HL-60 (cell line): Measurements from ENCODE around the gene ALDH1A2.

Experiments
- DNase-seq, 2 experiments: peaks; one replicate each; pipeline ENCODE4 v3.0.0-alpha.2; 2010 to 2020; ENCODE audit warnings: low read depth in 1 of 2, low spot score in 1 of 2
- H3K27ac ChIP-seq: fragments of 250-450 bp; sonication (Bioruptor Pico); replicated peaks from 2 replicates; pipeline ENCODE4 v1.5.1; 2020; ENCODE audit warnings: mild to moderate bottlenecking, moderate library complexity
- H3K27me3 ChIP-seq: fragments of 250-450 bp; sonication (Bioruptor Pico); 2 replicates; pipeline ENCODE4 v1.5.1; 2021; ENCODE audit warnings: mild to moderate bottlenecking, moderate library complexity; ENCODE audit not compliant: insufficient read depth, poor library complexity, severe bottlenecking
- H3K4me3 ChIP-seq: replicated peaks from 2 replicates; pipeline ENCODE4 v1.5.1; 2011; ENCODE audit warnings: mild to moderate bottlenecking, control low read depth, low read length; ENCODE audit not compliant: insufficient read depth
- GABPA ChIP-seq: IDR thresholded peaks from 2 replicates; pipeline ENCODE4 v1.6.1; 2012; ENCODE audit warnings: low read depth
- POLR2AphosphoS5 ChIP-seq: IDR thresholded peaks from 2 replicates; pipeline ENCODE4 v1.6.1; 2012; ENCODE audit warnings: low read depth
- SPI1 ChIP-seq: IDR thresholded peaks from 2 replicates; pipeline ENCODE4 v1.6.1; 2012; ENCODE audit warnings: low read depth, mild to moderate bottlenecking, borderline replicate concordance
- TF ChIP-seq, protein P1 (sequence below): IDR thresholded peaks from one replicate; pipeline ENCODE4 v1.5.1; 2011; ENCODE audit warnings: low read length, control low read depth, inconsistent platforms; ENCODE audit not compliant: insufficient read depth
- TF ChIP-seq, protein P2 (sequence below): IDR thresholded peaks from 2 replicates; pipeline ENCODE4 v1.6.1; 2012; ENCODE audit warnings: low read depth; ENCODE audit not compliant: insufficient replicate concordance

ALDH1A2 gene

DNA sequence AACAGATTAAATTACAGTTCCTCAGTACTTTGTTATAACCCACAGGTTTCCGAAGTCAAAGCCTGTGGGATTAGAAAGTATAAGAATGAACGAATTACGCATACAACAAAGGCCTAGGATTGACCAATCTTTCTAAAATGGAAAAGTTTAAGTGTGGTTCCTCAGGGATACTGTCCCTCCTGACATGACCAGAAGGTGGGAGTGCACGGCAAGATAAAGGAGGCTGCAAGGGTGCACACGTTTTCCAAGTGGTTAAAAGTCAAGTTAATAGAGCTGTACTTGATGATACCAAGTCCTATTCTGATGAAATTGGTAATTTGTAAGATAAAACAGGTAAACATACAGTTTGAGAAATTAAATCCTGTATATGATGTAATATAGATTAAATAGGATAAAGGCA lies 96.2 kb downstream of the ALDH1A2 start:
- no peak for TF ChIP-seq SPI1
- TF ChIP-seq, protein P1, sequence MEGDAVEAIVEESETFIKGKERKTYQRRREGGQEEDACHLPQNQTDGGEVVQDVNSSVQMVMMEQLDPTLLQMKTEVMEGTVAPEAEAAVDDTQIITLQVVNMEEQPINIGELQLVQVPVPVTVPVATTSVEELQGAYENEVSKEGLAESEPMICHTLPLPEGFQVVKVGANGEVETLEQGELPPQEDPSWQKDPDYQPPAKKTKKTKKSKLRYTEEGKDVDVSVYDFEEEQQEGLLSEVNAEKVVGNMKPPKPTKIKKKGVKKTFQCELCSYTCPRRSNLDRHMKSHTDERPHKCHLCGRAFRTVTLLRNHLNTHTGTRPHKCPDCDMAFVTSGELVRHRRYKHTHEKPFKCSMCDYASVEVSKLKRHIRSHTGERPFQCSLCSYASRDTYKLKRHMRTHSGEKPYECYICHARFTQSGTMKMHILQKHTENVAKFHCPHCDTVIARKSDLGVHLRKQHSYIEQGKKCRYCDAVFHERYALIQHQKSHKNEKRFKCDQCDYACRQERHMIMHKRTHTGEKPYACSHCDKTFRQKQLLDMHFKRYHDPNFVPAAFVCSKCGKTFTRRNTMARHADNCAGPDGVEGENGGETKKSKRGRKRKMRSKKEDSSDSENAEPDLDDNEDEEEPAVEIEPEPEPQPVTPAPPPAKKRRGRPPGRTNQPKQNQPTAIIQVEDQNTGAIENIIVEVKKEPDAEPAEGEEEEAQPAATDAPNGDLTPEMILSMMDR = no peak
- TF ChIP-seq, protein P2, sequence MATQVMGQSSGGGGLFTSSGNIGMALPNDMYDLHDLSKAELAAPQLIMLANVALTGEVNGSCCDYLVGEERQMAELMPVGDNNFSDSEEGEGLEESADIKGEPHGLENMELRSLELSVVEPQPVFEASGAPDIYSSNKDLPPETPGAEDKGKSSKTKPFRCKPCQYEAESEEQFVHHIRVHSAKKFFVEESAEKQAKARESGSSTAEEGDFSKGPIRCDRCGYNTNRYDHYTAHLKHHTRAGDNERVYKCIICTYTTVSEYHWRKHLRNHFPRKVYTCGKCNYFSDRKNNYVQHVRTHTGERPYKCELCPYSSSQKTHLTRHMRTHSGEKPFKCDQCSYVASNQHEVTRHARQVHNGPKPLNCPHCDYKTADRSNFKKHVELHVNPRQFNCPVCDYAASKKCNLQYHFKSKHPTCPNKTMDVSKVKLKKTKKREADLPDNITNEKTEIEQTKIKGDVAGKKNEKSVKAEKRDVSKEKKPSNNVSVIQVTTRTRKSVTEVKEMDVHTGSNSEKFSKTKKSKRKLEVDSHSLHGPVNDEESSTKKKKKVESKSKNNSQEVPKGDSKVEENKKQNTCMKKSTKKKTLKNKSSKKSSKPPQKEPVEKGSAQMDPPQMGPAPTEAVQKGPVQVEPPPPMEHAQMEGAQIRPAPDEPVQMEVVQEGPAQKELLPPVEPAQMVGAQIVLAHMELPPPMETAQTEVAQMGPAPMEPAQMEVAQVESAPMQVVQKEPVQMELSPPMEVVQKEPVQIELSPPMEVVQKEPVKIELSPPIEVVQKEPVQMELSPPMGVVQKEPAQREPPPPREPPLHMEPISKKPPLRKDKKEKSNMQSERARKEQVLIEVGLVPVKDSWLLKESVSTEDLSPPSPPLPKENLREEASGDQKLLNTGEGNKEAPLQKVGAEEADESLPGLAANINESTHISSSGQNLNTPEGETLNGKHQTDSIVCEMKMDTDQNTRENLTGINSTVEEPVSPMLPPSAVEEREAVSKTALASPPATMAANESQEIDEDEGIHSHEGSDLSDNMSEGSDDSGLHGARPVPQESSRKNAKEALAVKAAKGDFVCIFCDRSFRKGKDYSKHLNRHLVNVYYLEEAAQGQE = no peak
- no peak for TF ChIP-seq POLR2AphosphoS5
- TF ChIP-seq GABPA = no peak

DNA sequence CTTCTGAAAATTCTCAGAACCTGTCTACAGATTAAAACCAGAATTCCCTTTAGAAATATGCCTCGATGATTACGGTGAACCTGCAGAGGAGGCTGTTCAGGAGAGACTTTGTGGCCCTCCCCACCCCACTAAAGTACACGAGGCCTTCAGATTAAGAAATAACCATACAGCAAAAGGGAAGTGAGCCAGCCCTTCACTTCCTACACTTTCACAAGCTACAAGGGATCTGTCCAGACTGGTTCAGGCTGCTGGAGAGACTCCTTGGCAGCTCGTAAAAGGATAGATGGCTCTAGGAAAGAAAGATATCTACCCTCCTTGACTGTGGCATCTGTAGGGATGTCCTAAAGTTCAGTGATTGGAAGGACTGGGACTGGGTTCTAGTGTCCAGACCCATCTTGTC lies 102.6 kb downstream of the ALDH1A2 start:
- peak in 1 of 2 experiments; percentile 35 for DNase-seq
- no peak overlapping the region for H3K27ac ChIP-seq
- H3K4me3 ChIP-seq = no peak overlapping the region
- TF ChIP-seq, protein P2 = peak; percentile 54
- TF ChIP-seq SPI1 (peak; percentile 76), POLR2AphosphoS5 (no peak), GABPA (no peak)
- H3K27me3 ChIP-seq = no peaks in the 10 kb centered on the region

More for the DNA sequence above, 96.2 kb downstream of the ALDH1A2 start:
- Histone ChIP-seq H3K27ac (no peak overlapping the region), H3K4me3 (no peak overlapping the region), H3K27me3 (no peaks in the 10 kb centered on the region)
- no peak for DNase-seq

GRCh38 chr15:57961919-57962318 lies 103.6 kb downstream of the ALDH1A2 start:
- no peaks in the 10 kb centered on the region for H3K27me3 ChIP-seq
- no peak overlapping the region for H3K4me3 ChIP-seq
- DNase-seq = no peak
- no peak overlapping the region for H3K27ac ChIP-seq
- TF ChIP-seq GABPA = no peak
- TF ChIP-seq POLR2AphosphoS5 = no peak
- TF ChIP-seq, protein P2 = no peak
- TF ChIP-seq SPI1 = no peak
- TF ChIP-seq, protein P1 = no peak
